Progenitor cell of endocrine pancreas (in vitro differentiated cells): Measurements from ENCODE around the gene ODAD2. TPM values are rescaled to one million over a fixed set of nuclear protein-coding genes. Genes with fewer than 3 reads are reported as not detected.

ENCODE experiments used
- DNase-seq: peaks from one replicate; pipeline ENCODE4 v3.0.0; 2021; ENCODE audit warnings: low spot score; ENCODE audit not compliant: unreplicated experiment
- H3K27ac Mint-ChIP-seq: 2 replicates; pipeline ENCODE4 v1.8.0; 2021; ENCODE audit warnings: mild to moderate bottlenecking, moderate library complexity, mixed read lengths
- H3K27me3 Mint-ChIP-seq: 2 replicates; pipeline ENCODE4 v1.8.0; 2021; ENCODE audit warnings: mixed read lengths
- H3K36me3 Mint-ChIP-seq: 2 replicates; pipeline ENCODE4 v1.8.0; 2022; ENCODE audit warnings: mixed read lengths; ENCODE audit not compliant: insufficient read depth
- H3K4me1 Mint-ChIP-seq: 2 replicates; pipeline ENCODE4 v1.8.0; 2021; ENCODE audit warnings: low read depth, mixed read lengths
- H3K4me3 Mint-ChIP-seq: 2 replicates; pipeline ENCODE4 v1.8.0; 2021; ENCODE audit warnings: low read depth, mild to moderate bottlenecking, moderate library complexity, mixed read lengths
- H3K9me3 Mint-ChIP-seq: 2 replicates; pipeline ENCODE4 v1.8.0; 2021; ENCODE audit warnings: low read depth, mixed read lengths
- total RNA-seq: library from RNA; stranded (reverse); gene quantifications from 2 replicates; pipeline ENCODE4 v1.2.1, GENCODE V29; 2021
- TF ChIP-seq, protein P1 (sequence below): fragments of 200-600 bp; sonication (generic); IDR thresholded peaks from one replicate; pipeline ENCODE4 v1.5.0; 2021; ENCODE audit warnings: antibody characterized with exemption, mild to moderate bottlenecking; ENCODE audit not compliant: unreplicated experiment

The ODAD2 gene
- total RNA-seq, 1 donor from 2014 or later = 0.67 TPM

DNA sequence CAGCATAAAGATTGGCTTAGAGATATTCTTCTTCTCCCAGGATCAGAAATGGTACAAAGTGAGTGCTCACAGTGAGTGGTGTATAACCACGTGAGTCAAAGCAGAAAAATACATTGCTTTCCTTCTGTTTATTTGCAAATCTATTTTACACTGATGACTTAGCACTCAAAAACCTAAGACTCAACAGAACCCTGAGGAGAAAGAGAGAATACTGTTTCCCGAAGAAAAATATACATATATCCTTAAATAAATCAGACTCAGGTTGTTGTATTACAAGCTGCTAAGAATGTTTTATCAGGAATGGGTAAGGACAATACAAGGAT lies 48.7 kb downstream of the ODAD2 start:
- Mint-ChIP-seq H3K4me1 (no peaks in the 10 kb centered on the region), H3K27me3 (peaks cover 1% of the 10 kb centered on the region), H3K9me3 (no peaks in the 10 kb centered on the region), H3K4me3 (no peak overlapping the region), H3K27ac (no peak overlapping the region), H3K36me3 (no peaks in the 10 kb centered on the region)
- DNase-seq = no peak
- TF ChIP-seq, protein P1, sequence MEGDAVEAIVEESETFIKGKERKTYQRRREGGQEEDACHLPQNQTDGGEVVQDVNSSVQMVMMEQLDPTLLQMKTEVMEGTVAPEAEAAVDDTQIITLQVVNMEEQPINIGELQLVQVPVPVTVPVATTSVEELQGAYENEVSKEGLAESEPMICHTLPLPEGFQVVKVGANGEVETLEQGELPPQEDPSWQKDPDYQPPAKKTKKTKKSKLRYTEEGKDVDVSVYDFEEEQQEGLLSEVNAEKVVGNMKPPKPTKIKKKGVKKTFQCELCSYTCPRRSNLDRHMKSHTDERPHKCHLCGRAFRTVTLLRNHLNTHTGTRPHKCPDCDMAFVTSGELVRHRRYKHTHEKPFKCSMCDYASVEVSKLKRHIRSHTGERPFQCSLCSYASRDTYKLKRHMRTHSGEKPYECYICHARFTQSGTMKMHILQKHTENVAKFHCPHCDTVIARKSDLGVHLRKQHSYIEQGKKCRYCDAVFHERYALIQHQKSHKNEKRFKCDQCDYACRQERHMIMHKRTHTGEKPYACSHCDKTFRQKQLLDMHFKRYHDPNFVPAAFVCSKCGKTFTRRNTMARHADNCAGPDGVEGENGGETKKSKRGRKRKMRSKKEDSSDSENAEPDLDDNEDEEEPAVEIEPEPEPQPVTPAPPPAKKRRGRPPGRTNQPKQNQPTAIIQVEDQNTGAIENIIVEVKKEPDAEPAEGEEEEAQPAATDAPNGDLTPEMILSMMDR = no peak

GRCh38 chr10:27949528-27950241 lies 49.2 kb downstream of the ODAD2 start:
- Mint-ChIP-seq H3K36me3 (no peaks in the 10 kb centered on the region), H3K4me3 (no peak overlapping the region), H3K27ac (no peak overlapping the region), H3K4me1 (no peaks in the 10 kb centered on the region), H3K27me3 (peaks cover 6% of the 10 kb centered on the region), H3K9me3 (no peaks in the 10 kb centered on the region)
- TF ChIP-seq, protein P1 = no peak
- DNase-seq = no peak

- no peaks in the 10 kb centered on the region for H3K4me1 Mint-ChIP-seq
- H3K27ac Mint-ChIP-seq = no peak overlapping the region
- no peak for DNase-seq
- peaks cover 7% of the 10 kb centered on the region for H3K27me3 Mint-ChIP-seq
- H3K9me3 Mint-ChIP-seq = no peaks in the 10 kb centered on the region
- H3K4me3 Mint-ChIP-seq = no peak overlapping the region
- TF ChIP-seq, protein P1 = no peak
- H3K36me3 Mint-ChIP-seq = no peaks in the 10 kb centered on the region
Observed at GRCh38 chr10:27948186-27948585, 50.7 kb downstream of the ODAD2 start.

- TF ChIP-seq, protein P1 = no peak
- Mint-ChIP-seq H3K27ac (no peak overlapping the region), H3K4me3 (no peak overlapping the region), H3K4me1 (peaks cover 5% of the 10 kb centered on the region), H3K27me3 (peaks cover 7% of the 10 kb centered on the region), H3K36me3 (no peaks in the 10 kb centered on the region), H3K9me3 (no peaks in the 10 kb centered on the region)
- DNase-seq = no peak
Observed at GRCh38 chr10:27947540-27947939, 51.3 kb downstream of the ODAD2 start.

DNA sequence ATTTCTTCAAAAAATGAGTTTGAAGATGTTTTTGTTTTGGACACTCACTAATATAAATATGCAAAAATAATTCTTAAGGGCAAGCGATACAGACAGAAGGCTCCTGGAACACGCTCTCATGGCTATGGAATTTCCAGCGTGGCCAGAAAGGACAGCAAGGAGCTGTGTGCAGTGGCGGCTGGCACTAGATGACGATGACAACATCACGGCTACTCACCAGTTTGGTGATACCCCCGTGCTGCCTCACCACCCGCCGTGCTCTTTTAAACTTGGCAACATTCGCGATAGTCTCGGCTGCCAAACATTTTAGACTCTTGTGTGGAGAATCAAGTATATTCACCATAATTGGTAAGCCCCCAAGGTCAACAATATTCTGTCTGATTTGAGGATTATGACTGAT lies 54.9 kb downstream of the ODAD2 start:
- TF ChIP-seq, protein P1 = no peak

More for the DNA sequence above, 54.9 kb downstream of the ODAD2 start:
- H3K27ac Mint-ChIP-seq = no peak overlapping the region
- H3K4me3 Mint-ChIP-seq = no peak overlapping the region
- DNase-seq = no peak
- no peaks in the 10 kb centered on the region for H3K36me3 Mint-ChIP-seq
- H3K4me1 Mint-ChIP-seq = peaks cover 5% of the 10 kb centered on the region
- H3K27me3 Mint-ChIP-seq = peaks cover 7% of the 10 kb centered on the region
- no peaks in the 10 kb centered on the region for H3K9me3 Mint-ChIP-seq
